CD4-positive, alpha-beta T cell treated with Interleukin-4 for 4 hours (primary cell): ENCODE measurements around the gene ANO10.
"Not testable (repeated sequence)": the region's sequence is repeated elsewhere in the genome, so short reads cannot be mapped to it uniquely, and the experiment has no call there.

Experiments
- DNase-seq: peaks from one replicate; pipeline ENCODE4 v3.0.0-alpha.2; 2020

ANO10 gene

DNA sequence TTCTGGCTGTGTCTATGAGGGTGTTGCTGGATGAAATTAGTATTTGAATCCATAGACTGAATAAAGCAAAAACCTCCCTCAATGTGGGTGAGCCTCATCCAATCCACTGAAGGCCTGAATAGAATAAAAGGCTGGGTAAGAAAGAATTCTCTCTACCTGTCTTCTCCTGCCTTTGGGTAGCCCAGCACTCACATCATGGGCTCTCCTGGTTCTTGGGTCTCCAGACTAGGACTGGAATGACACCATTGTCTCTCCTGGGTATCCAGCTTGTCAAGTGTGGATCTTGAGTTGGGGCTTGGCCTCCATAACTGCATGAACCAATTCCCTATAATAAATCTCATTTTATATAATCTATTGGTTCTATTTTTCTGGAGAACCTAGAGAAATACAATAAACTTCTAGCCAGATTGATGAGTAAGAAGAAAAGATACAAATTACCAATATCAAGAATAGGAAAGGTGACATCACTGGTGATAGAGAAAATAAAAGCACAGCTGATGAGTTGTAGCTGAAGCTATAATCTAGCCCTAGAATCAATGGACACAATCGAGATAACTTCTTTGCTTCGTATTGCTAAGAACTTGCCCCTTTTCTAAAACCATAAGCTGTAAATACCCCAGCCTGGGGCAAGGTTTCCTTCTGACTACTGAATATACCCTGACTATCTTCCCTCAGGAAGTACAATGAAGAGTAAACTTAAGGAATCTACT lies 106.4 kb downstream of the ANO10 start:
- no peak for DNase-seq

GRCh38 chr3:43512754-43513404 lies 108.9 kb downstream of the ANO10 start:
- DNase-seq: no peak

DNA sequence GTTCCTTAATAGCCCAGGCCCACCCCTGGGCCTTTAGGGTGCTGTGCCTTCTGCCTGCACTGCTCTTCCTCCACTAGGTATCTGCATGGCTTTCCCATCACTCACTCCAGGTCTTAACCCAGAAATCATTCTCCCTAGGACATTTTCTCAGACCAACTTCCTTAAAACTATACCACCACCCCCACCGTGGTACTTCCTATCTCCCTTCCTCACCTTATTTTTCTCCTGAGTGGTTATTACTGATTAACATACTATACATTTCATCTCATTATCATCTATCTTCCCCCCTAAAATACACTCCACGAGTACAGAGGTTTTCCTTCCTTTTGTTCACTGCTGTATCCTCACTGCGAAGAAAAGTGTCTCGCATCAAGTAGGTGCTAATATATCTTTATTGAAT lies 115.2 kb downstream of the ANO10 start:
- DNase-seq: no peak

GRCh38 chr3:43505351-43505750 lies 116.5 kb downstream of the ANO10 start:
- DNase-seq: peak; percentile 15

DNA sequence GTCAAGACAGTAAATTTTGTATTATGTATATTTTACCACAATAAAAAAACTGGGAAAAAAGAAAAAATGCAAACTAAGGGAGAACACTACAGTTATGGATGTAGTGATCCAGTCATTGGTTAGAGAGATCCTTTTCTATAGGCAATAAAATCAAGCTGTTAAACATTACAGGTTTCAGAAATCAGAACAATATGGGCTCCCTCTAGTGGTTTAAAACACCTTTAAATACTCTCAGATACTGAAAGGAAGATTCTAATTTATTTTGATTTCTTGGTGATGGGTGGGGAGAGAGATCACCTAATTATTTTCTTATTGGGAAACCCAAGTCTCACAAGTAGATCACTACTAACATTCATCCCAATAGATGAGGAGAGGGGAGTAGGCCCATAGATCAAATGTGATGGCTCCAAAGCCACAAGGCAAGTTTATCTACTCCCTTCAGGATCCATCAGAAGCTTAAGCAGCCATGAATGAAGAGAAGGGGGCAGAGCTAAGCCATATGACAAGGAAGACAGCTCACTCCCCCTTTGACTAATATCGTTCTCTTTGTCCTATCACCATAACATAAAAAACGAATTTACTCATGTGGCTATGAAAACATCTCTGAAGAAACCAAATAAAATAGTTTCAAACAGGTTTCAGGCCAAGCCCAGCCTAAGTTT lies 118.6 kb downstream of the ANO10 start:
- peak; percentile 62 for DNase-seq

DNA sequence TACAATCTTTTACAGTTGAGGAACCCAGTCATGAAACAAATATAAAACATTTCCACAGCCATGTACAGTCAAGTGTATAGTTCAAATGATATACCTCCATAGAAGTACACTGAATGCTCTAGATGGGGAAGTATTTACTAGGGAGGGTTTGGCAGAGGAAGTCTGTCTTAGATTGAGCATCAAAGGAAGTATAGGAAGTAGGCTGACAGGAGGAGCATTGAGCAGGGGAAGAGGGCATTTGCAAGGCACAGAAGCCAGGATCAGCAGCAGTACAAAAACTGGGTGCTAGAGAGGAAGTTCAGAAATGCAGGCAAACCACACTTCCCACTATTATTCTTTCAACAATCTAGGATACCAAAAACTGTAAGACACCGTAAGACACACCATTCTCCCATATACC lies 122.6 kb downstream of the ANO10 start:
- no peak for DNase-seq

DNA sequence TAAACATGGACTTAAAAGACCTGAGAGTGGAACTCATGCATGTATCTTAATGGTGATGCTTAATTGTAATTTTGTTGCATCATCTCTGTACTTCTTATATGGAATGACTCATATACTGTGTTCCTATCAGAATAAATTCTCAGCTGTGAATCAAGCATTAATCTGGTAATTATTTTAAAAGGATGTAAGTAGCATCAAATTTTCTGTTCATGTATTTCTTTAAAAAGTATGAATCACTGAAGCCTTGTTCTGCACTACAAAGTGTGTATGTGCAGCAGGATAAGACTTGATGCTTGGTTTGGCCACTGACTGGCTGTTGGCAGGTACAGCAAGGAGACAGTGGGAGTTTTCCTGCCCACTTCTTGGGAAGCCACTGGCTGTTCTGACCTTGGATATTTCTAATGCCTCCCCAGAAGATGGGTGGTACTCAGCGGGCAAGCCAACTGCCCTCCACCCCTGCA lies 123.9 kb downstream of the ANO10 start:
- DNase-seq: peak; percentile 11

DNA sequence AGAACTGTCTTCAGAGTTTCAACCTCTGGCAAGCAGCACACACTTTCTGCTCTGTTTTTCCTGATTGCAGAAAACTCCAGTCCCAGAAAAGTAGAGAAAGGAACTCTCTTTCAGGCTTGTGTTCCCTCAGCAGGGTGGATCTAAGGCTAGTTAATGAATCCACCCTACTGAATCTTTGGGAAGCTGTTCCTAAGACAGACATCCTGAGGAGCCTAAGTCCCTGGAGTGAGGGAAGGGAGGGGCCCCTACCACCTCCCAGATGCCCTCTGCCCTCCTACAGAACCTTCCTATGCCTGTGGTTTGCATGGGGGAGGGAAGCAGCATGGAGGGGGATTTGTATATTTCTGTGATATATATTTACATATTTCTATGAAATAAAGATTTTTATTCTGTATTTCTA lies 124.4 kb downstream of the ANO10 start:
- DNase-seq: no peak

GRCh38 chr3:43496740-43497375 lies 125.0 kb downstream of the ANO10 start:
- DNase-seq: no peak

DNA sequence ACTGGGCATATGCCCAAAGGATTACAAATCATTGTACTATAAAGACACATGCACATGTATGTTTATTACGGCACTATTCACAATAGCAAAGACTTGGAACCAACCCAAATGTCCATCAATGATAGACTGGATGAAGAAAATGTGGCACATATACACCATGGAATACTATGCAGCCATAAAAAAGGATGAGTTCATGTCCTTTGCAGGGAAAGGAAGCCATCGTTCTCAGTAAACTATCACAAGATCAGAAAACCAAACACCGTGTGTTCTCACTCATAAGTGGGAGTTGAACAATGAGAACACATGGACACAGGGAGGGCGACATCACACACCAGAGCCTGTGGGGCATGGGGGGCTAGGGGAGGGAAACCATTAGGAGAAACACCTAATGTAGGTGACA lies 128.9 kb downstream of the ANO10 start:
- DNase-seq: not testable (repeated sequence)

GRCh38 chr3:43491807-43492206 lies 130.0 kb downstream of the ANO10 start:
- DNase-seq: peak; percentile 18

DNA sequence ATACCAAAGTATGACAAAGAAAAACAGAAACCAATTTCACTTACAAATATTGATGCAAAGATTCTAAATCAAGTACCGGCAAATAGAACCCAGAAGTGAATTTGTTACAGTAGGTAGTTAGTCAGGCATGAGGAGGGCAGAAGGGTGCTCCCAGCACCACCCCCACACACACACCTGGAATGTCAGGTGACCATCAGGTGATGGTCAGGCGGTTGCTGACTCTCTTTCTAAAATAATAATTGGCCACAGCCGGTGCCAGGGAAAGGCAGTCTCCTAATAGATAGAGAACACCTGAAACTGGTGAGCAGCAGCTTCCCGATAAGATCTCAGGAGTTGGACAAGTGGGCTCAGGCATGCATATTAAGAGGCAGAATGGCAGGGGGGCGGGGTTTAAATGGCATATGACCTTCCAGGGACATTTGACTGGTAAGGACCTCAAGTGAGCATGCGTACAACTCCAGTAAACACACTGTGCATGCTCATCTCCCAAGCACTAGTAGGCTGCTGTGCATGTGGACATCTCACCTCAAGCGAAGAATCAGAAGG lies 131.1 kb downstream of the ANO10 start:
- DNase-seq: no peak

DNA sequence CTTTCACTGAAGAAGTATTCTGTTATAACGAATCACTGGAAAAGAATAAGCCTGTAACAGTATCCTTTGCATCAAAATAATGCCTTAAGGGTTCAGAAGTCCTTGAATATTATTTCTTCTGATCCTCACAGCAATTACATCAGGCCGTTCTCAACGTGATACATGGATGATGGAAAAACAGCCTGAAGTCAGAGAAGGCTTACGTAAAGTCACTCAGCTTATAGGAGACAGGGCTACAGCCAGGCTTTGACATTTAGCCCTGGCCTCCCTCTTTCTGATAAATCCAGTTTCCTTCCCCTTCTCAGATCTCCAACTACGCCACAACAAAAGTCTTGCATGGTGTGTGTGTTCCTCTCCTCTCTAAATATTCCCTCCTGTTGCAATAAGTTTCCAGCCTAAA lies 131.9 kb downstream of the ANO10 start:
- DNase-seq: no peak

DNA sequence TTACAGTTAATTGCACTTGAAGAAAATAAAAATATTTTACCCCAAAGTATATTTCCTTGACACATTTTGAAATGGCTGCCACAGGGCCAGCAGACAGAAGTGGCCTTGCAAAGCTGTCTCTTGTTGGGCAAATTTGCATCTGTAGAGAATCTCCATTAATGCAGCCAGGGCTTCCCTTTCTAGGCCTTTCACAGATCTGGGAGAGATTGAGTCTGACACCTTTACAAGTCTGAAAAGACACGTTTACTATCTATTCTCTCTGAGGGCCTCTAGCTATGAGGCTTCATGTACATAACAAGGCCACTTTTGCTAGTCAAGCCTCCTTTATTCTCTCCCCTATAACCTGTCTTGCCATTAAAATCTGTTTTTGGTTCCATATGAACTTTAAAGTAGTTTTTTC lies 135.9 kb downstream of the ANO10 start:
- DNase-seq: no peak

DNA sequence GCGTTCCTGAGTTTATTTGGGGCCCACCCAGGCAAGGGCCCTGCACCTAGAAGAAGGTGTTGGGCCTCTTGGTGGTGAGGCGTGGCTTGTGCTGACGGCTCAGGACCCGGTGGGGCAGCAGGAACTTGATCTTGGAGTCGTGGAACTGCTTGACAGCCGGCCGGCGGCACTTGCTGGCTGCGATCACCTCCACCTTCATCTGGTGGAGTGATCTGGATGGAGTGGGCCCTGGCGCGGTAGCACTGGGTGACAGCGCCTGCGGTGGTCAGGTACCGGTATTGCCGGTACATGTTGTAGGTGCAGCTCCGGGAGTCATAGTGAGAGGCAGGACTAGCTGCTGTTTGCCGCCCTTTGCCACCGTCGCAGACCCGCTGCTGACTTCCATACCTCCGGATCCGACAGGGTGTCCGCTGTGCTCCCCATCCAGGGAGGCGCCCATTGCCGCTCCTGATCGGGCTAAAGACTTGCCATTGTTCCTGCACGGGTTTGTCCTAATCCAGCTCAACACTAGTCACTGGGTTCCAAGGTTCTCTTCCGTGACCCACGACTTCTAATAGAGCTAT lies 136.8 kb downstream of the ANO10 start:
- DNase-seq: no peak

GRCh38 chr3:43481375-43481774 lies 140.4 kb downstream of the ANO10 start:
- DNase-seq: no peak

DNA sequence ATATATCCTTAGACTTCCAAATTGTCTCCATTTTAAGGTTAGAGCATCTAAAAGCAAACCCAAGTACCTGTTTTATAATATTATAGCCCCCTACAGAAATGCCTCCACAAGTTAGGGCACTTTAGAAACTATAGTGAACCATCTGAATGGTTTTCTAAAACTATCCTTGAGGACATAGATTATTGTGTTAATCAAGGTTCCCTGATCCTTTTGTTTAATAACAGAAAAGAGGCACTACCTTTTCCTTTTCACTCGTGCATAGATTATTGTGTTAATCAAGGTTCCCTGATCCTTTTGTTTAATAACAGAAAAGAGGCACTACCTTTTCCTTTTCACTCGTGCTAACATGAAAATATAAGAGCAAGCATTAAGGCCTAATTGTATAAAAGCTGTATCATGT lies 143.0 kb downstream of the ANO10 start:
- not testable (repeated sequence) for DNase-seq

DNA sequence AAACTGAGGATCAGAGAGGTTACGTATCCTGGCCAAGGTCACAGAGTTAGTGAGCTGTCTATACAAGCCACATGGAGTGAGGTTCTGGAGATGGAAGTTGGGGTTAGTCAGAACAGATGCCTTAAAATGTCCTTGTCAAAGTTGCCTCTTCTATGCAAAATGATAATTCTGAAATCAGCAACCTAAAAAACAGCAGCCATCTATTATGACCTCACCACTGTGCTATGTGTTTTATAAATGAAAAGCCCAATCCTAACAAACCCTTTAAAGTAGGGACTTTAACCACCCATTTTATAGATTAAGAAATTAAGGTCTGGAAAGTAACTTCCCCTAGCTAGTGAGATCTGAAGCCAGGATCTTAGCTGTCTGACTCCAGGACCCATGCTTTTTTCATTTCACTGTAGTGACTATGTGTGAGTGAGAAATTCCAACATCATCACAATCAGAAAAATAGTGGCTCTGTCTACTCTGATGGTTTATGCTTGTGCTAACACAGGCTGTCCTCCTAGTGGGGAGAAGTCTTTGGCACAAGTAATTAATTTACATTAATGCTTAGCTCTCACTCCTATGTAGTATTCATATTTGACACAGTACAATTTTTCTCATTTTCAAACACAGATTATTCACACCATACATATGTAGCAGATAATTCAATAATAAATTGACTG lies 143.6 kb downstream of the ANO10 start:
- DNase-seq: peak; percentile 21

DNA sequence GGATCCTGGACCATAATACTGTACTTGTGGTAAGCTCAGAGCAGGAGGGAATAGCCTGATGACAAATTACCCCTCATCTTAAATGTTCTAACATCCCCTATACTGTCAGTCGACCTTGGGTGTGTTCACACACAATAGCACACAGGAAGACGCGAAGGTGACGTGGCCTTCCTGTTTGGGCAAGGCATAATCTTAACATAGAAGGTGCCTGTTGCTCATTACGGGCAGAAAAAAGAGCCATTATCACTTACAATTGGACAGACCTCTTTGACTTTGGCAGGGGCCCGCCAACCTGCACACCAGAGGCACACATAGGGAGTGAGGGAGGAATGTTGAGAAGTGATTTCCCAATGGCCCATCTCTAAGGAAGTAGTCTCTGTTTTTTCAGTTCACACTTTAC lies 144.2 kb downstream of the ANO10 start:
- peak; percentile 91 for DNase-seq

GRCh38 chr3:43473737-43474136 lies 148.1 kb downstream of the ANO10 start:
- no peak for DNase-seq

DNA sequence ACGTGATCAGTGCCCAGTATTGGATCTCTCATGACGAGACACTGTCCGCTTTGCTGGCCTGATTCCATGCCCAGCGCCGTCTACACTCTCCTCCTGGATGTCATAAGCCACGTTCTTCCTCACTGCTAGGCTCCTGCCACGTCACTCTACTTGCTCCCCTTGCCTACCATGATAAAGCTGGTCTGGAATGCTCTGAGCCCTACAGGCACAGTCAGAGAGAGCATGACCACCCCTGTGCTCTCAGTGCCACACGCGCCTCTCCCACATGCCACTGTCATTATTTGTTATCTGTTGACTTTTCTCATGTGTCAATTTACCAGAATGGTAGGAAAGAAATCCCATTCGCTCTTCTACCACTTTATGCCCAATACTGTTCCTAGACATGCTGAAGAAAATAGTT lies 148.6 kb downstream of the ANO10 start:
- DNase-seq: no peak

DNA sequence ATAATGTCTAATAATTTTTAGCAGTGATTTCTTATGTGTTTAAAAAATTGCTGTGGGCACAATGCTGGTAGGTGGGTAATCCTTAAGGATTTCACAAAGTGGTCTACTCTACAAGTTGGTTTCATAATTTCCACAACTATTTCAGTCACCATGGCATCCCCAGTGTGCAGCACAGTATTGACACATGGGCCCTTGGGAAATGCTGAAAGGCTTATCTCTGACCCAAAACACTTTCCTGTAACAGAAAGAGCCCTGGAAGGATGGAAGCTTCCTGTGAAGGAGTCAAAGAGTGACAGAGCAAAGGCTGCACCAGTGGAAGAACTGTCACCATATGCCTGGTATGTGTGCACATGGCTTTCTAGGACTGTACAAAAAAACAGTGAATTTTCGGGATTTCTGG lies 153.7 kb downstream of the ANO10 start:
- no peak for DNase-seq
